GM12864 (cell line): ENCODE results near the gene CTNNA2.

Source experiments
- DNase-seq: peaks from one replicate; pipeline ENCODE4 v3.0.0-alpha.2; 2011; ENCODE audit warnings: low read depth
- H3K4me3 ChIP-seq: 2 replicates; pipeline ENCODE4 v1.5.1; 2011; ENCODE audit warnings: mild to moderate bottlenecking, low read depth, low read length, control low read depth
- TF ChIP-seq, protein P1 (sequence below): IDR thresholded peaks from 2 replicates; pipeline ENCODE4 v1.5.1; 2011; ENCODE audit warnings: low read depth, mild to moderate bottlenecking, moderate library complexity, low read length, control low read depth, inconsistent platforms; ENCODE audit errors: missing control alignments

The CTNNA2 gene

GRCh38 chr2:80370375-80371009 is 857.6 kb downstream of the CTNNA2 start:
- no peak for DNase-seq
- no peak overlapping the region for H3K4me3 ChIP-seq
- TF ChIP-seq, protein P1, sequence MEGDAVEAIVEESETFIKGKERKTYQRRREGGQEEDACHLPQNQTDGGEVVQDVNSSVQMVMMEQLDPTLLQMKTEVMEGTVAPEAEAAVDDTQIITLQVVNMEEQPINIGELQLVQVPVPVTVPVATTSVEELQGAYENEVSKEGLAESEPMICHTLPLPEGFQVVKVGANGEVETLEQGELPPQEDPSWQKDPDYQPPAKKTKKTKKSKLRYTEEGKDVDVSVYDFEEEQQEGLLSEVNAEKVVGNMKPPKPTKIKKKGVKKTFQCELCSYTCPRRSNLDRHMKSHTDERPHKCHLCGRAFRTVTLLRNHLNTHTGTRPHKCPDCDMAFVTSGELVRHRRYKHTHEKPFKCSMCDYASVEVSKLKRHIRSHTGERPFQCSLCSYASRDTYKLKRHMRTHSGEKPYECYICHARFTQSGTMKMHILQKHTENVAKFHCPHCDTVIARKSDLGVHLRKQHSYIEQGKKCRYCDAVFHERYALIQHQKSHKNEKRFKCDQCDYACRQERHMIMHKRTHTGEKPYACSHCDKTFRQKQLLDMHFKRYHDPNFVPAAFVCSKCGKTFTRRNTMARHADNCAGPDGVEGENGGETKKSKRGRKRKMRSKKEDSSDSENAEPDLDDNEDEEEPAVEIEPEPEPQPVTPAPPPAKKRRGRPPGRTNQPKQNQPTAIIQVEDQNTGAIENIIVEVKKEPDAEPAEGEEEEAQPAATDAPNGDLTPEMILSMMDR: no peak

DNA sequence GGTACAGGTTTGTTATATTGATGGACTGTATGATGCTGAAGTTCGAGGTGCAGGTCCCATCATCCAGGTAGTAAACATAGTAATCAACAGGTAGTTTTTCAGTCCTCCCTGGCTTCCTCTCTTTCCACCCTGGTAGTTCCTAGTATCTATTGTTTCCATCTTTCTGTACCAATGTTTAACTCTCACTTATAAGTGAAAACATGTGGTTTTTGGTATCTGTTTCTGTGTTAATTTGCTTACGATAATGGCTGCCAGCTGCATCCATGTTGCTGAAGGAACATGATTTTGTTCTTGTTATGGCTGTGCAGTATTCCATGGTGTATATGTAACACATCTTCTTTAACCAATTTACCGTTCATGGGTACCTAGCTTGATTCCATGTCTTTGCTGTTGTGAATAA is 861.3 kb downstream of the CTNNA2 start:
- no peak for DNase-seq
- H3K4me3 ChIP-seq: no peak overlapping the region
- TF ChIP-seq, protein P1: no peak

GRCh38 chr2:80377071-80377470 is 864.2 kb downstream of the CTNNA2 start:
- no peak overlapping the region for H3K4me3 ChIP-seq
- TF ChIP-seq, protein P1: no peak
- DNase-seq: no peak

GRCh38 chr2:80380736-80381135 is 867.9 kb downstream of the CTNNA2 start:
- DNase-seq: no peak
- no peak overlapping the region for H3K4me3 ChIP-seq
- TF ChIP-seq, protein P1: no peak

GRCh38 chr2:80381666-80382065 is 868.8 kb downstream of the CTNNA2 start:
- DNase-seq: no peak
- TF ChIP-seq, protein P1: no peak
- H3K4me3 ChIP-seq: no peak overlapping the region

DNA sequence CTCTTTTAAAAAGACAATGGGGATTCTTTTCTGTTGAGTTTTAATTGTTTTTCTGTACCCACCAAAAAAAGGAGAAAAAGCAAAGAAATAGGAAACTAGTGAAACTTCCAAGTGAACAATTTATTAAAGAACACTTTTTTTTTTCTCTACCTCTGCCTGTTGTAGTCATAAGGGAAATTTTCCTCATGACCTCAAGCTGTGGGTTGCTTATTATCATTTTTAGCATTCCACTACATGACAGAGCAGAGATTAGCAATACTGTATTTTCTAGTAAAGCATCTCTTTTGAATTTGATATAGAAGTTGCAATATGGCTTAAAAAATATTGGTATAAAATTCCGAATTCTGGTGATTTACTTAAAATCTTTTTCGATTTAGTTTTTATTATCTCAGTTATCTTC is 879.6 kb downstream of the CTNNA2 start:
- no peak overlapping the region for H3K4me3 ChIP-seq
- TF ChIP-seq, protein P1: no peak
- no peak for DNase-seq

DNA sequence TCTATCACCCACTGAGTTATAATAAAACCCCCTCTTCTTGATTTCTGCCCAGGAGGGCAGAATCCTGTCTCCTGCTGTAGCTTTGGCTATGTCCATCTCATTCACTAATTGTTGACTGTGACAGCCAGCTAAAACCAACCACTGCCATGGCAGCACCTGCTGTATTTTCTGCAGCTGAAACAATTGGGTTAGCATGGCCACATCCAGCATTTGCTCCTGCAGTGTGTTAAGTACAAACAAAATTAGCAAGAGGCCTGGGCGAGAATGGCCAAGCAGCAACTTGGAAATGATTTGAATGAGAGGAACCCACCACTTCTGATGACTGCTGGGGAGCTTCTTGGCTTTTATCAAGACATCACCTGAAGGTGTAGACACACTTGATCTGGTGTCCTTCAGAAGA is 881.1 kb downstream of the CTNNA2 start:
- DNase-seq: no peak
- TF ChIP-seq, protein P1: no peak
- no peak overlapping the region for H3K4me3 ChIP-seq
